ENCODE measurements around the gene TBL1XR1. TPM values are rescaled to one million over a fixed set of nuclear protein-coding genes. Genes with fewer than 3 reads are reported as not detected.

The TBL1XR1 gene
- total RNA-seq, 1 experiment from 2014 or later: 186 TPM

- no peak overlapping the region for H3K4me3 ChIP-seq (ENCODE audit: low read depth, low read length, poor library complexity, severe bottlenecking)
- CTCF ChIA-PET: no interaction called here
- POLR2A ChIA-PET (ENCODE audit: low non-redundant PET): interaction anchor here (0.7 kb wide), 1 partner anchor 417 kb away, joined by 3 read pairs; no protein-coding TSS in a partner anchor
Measured at GRCh38 chr3:177105623-177106022, 91.7 kb downstream of the TBL1XR1 start.

GRCh38 chr3:177104299-177104992, 92.8 kb downstream of the TBL1XR1 start:
- POLR2A ChIA-PET (ENCODE audit: low non-redundant PET): no interaction called here
- Histone ChIP-seq H3K27me3 (replicated peaks; ENCODE audit: insufficient read depth, low read depth, low read length, poor library complexity) (no peaks in the 10 kb centered on the region), H3K4me3 (ENCODE audit: low read depth, low read length, poor library complexity, severe bottlenecking) (no peak overlapping the region), H3K27ac (ENCODE audit: low read depth, low read length, poor library complexity, severe bottlenecking) (no peak overlapping the region), H3K36me3 (ENCODE audit: insufficient read depth, low read length, poor library complexity, severe bottlenecking) (no peaks in the 10 kb centered on the region), H3K4me1 (ENCODE audit: insufficient read depth, low read length, poor library complexity, severe bottlenecking) (peaks cover 53% of the 10 kb centered on the region), H3K9me3 (ENCODE audit: low read depth, low read length, poor library complexity, severe bottlenecking) (no peaks in the 10 kb centered on the region)
- CTCF ChIA-PET: no interaction called here
- TF ChIP-seq EZH2 (IDR thresholded peaks at IDR 0.05; ENCODE audit: borderline replicate concordance, low read depth, low read length, poor library complexity, severe bottlenecking) (no peak), CTCF (conservative IDR thresholded peaks at IDR 0.05; ENCODE audit: low read depth, low read length) (no peak)
- BruUV-seq (replicated peaks): no TSS peak
- no peak for DNase-seq (ENCODE audit: low spot score)
- intact Hi-C loops (cut with micrococcal nuclease; ENCODE audit: unreplicated experiment): no loop called here

More at GRCh38 chr3:177105623-177106022, 91.7 kb downstream of the TBL1XR1 start:
- TF ChIP-seq CTCF (conservative IDR thresholded peaks at IDR 0.05; ENCODE audit: low read depth, low read length) (no peak), EZH2 (IDR thresholded peaks at IDR 0.05; ENCODE audit: borderline replicate concordance, low read depth, low read length, poor library complexity, severe bottlenecking) (no peak)
- no peak overlapping the region for H3K27ac ChIP-seq (ENCODE audit: low read depth, low read length, poor library complexity, severe bottlenecking)
- no TSS peak for BruUV-seq (replicated peaks)
- H3K36me3 ChIP-seq (ENCODE audit: insufficient read depth, low read length, poor library complexity, severe bottlenecking): no peaks in the 10 kb centered on the region
- H3K27me3 ChIP-seq (replicated peaks; ENCODE audit: insufficient read depth, low read depth, low read length, poor library complexity): no peaks in the 10 kb centered on the region
- peaks cover 59% of the 10 kb centered on the region for H3K4me1 ChIP-seq (ENCODE audit: insufficient read depth, low read length, poor library complexity, severe bottlenecking)
- no peak for DNase-seq (ENCODE audit: low spot score)
- intact Hi-C loops (cut with micrococcal nuclease; ENCODE audit: unreplicated experiment): no loop called here
- no peaks in the 10 kb centered on the region for H3K9me3 ChIP-seq (ENCODE audit: low read depth, low read length, poor library complexity, severe bottlenecking)

- Histone ChIP-seq H3K27ac (ENCODE audit: low read depth, low read length, poor library complexity, severe bottlenecking) (no peak overlapping the region), H3K27me3 (replicated peaks; ENCODE audit: insufficient read depth, low read depth, low read length, poor library complexity) (no peaks in the 10 kb centered on the region), H3K4me1 (ENCODE audit: insufficient read depth, low read length, poor library complexity, severe bottlenecking) (peaks cover 38% of the 10 kb centered on the region), H3K4me3 (ENCODE audit: low read depth, low read length, poor library complexity, severe bottlenecking) (no peak overlapping the region), H3K9me3 (ENCODE audit: low read depth, low read length, poor library complexity, severe bottlenecking) (no peaks in the 10 kb centered on the region), H3K36me3 (ENCODE audit: insufficient read depth, low read length, poor library complexity, severe bottlenecking) (no peaks in the 10 kb centered on the region)
- TF ChIP-seq EZH2 (IDR thresholded peaks at IDR 0.05; ENCODE audit: borderline replicate concordance, low read depth, low read length, poor library complexity, severe bottlenecking) (no peak), CTCF (conservative IDR thresholded peaks at IDR 0.05; ENCODE audit: low read depth, low read length) (no peak)
- BruUV-seq (replicated peaks): no TSS peak
- ChIA-PET CTCF (no interaction called here), POLR2A (ENCODE audit: low non-redundant PET) (no interaction called here)
- DNase-seq (ENCODE audit: low spot score): peak; percentile 41
- intact Hi-C loops (cut with micrococcal nuclease; ENCODE audit: unreplicated experiment): no loop called here
Measured at GRCh38 chr3:177102553-177102952, 94.7 kb downstream of the TBL1XR1 start.
